ENCODE measurements around the gene CENPH.
"Not testable (repeated sequence)": the region's sequence is repeated elsewhere in the genome, so short reads cannot be mapped to it uniquely, and the experiment has no call there.

CENPH gene

GRCh38 chr5:69212022-69212421 is 22.6 kb downstream of the CENPH start:
- DNase-seq = no peak

GRCh38 chr5:69213513-69214215 is 24.3 kb downstream of the CENPH start:
- peak; percentile 56 for DNase-seq

GRCh38 chr5:69217151-69217511 is 27.7 kb downstream of the CENPH start:
- DNase-seq = no peak

- DNase-seq = peak; percentile 90
Observed at GRCh38 chr5:69217548-69218526, 28.5 kb downstream of the CENPH start.

- DNase-seq = no peak
Observed at GRCh38 chr5:69219939-69220338, 30.6 kb downstream of the CENPH start.

- not testable (repeated sequence) for DNase-seq
Observed at GRCh38 chr5:69220371-69220770, 31.0 kb downstream of the CENPH start.

GRCh38 chr5:69220833-69221232 is 31.4 kb downstream of the CENPH start:
- DNase-seq = not testable (repeated sequence)

- no peak for DNase-seq
Observed at GRCh38 chr5:69224520-69224919, 35.1 kb downstream of the CENPH start.

- no peak for DNase-seq
Observed at GRCh38 chr5:69225860-69226259, 36.5 kb downstream of the CENPH start.

- DNase-seq = no peak
Observed at GRCh38 chr5:69230181-69230580, 40.8 kb downstream of the CENPH start.

- DNase-seq = no peak
Observed at GRCh38 chr5:69231281-69231680, 41.9 kb downstream of the CENPH start.

- no peak for DNase-seq
Observed at GRCh38 chr5:69231851-69232250, 42.5 kb downstream of the CENPH start.

GRCh38 chr5:69234457-69235268 is 45.3 kb downstream of the CENPH start, which contains the start of gene CDK7:
TSS of gene CDK7 (plus strand) at chr5:69234886. CDS start at chr5:69234976, 90 bp downstream.
- DNase-seq = peak; percentile 93

- DNase-seq = not testable (repeated sequence)
Observed at GRCh38 chr5:69236733-69237132, 47.4 kb downstream of the CENPH start.

GRCh38 chr5:69237877-69238276 is 48.5 kb downstream of the CENPH start:
- no peak for DNase-seq

GRCh38 chr5:69238760-69239251 is 49.4 kb downstream of the CENPH start:
- DNase-seq = peak; percentile 84

GRCh38 chr5:69242215-69242927 is 53.0 kb downstream of the CENPH start:
- no peak for DNase-seq

GRCh38 chr5:69245031-69245430 is 55.6 kb downstream of the CENPH start:
- no peak for DNase-seq

- no peak for DNase-seq
Observed at GRCh38 chr5:69248019-69248418, 58.6 kb downstream of the CENPH start.

- DNase-seq = no peak
Observed at GRCh38 chr5:69250593-69250992, 61.2 kb downstream of the CENPH start.

GRCh38 chr5:69252437-69252836 is 63.1 kb downstream of the CENPH start:
- DNase-seq = no peak

- peak; percentile 39 for DNase-seq
Observed at GRCh38 chr5:69255940-69256339, 66.6 kb downstream of the CENPH start.

Data from NCI-H226 (cell line).